Colonic mucosa (tissue), 4 donors: Measurements from ENCODE around the gene FMN1. TPM values are rescaled to one million over a fixed set of nuclear protein-coding genes. Genes with fewer than 3 reads are reported as not detected.

Source experiments
- DNase-seq: peaks from one replicate; pipeline ENCODE4 v3.0.0-alpha.2; 2020
- H3K27ac ChIP-seq: fragments of 200-600 bp; one replicate; pipeline ENCODE4 v1.8.0; 2021
- H3K27me3 ChIP-seq: fragments of 200-600 bp; one replicate; pipeline ENCODE4 v1.8.0; 2021
- H3K36me3 ChIP-seq: fragments of 200-600 bp; one replicate; pipeline ENCODE4 v1.8.0; 2021
- H3K4me1 ChIP-seq: fragments of 200-600 bp; one replicate; pipeline ENCODE4 v1.8.0; 2021; ENCODE audit warnings: mild to moderate bottlenecking
- H3K4me3 ChIP-seq: fragments of 200-600 bp; one replicate; pipeline ENCODE4 v1.8.0; 2021
- H3K9ac ChIP-seq, 2 donors: one replicate each; pipeline ENCODE4 v1.7.0; 2013; ENCODE audit warnings: control low read depth in 2 of 2, low read depth in 2 of 2, low read length in 2 of 2
- H3K9me3 ChIP-seq: fragments of 200-600 bp; one replicate; pipeline ENCODE4 v1.8.0; 2021
- intact Hi-C: fragments of 100-400 bp; cut with DNase I; formaldehyde crosslinking; loops from one replicate; pipeline ENCODE4 v1.14.1; 2022
- total RNA-seq, 2 donors: library from RNA; stranded (reverse); fragmentation: NEBNext Ultra II Directional in 1 of 2; extraction: Animal tissue kit (Norgen Biotek cat#: 25700) in 1 of 2; gene quantifications; one replicate each; pipeline ENCODE4 v1.2.1, GENCODE V29; 2021
- TF ChIP-seq, protein P1 (sequence below): fragments of 200-600 bp; IDR thresholded peaks from one replicate; pipeline ENCODE4 v1.8.0; 2022; ENCODE audit warnings: antibody characterized with exemption, mild to moderate bottlenecking
- donor health status: healthy.
- donor health status: DM: no; HTN: no; CAD: no.
- donor health status: DM: no; HTN: no; CAD: no.

Gene FMN1
- total RNA-seq, 2 donors from 2014 or later, result 23.5 to 32.0 TPM

DNA sequence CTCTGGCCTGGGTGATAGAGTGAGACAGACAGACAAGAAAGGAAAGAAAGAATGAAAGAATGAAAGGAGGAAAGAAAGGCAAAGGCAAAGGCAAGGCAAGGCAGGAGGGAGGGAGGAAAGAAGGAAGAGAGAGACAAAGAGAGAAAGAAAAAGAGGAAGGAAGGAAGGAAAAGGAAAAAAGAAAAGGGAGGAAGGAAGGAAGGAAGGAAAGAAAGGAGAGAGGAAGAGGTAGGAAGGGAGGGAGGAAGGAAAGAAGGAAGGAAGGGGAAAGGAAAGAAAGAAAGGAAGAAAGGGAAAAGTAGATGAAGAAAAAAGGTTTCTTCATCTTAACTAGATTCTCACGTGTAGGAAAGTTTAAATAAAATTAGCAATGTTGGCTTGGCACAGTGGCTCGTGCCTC, 334.5 kb downstream of the FMN1 start:
- no peak overlapping the region for H3K9ac ChIP-seq
- no peak overlapping the region for H3K4me3 ChIP-seq
- no peaks in the 10 kb centered on the region for H3K4me1 ChIP-seq
- no peak for DNase-seq
- no peaks in the 10 kb centered on the region for H3K9me3 ChIP-seq
- H3K36me3 ChIP-seq, result no peaks in the 10 kb centered on the region
- intact Hi-C loops, result no loop called here
- TF ChIP-seq, protein P1, sequence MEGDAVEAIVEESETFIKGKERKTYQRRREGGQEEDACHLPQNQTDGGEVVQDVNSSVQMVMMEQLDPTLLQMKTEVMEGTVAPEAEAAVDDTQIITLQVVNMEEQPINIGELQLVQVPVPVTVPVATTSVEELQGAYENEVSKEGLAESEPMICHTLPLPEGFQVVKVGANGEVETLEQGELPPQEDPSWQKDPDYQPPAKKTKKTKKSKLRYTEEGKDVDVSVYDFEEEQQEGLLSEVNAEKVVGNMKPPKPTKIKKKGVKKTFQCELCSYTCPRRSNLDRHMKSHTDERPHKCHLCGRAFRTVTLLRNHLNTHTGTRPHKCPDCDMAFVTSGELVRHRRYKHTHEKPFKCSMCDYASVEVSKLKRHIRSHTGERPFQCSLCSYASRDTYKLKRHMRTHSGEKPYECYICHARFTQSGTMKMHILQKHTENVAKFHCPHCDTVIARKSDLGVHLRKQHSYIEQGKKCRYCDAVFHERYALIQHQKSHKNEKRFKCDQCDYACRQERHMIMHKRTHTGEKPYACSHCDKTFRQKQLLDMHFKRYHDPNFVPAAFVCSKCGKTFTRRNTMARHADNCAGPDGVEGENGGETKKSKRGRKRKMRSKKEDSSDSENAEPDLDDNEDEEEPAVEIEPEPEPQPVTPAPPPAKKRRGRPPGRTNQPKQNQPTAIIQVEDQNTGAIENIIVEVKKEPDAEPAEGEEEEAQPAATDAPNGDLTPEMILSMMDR, result no peak
- no peaks in the 10 kb centered on the region for H3K27me3 ChIP-seq
- H3K27ac ChIP-seq, result no peak overlapping the region

DNA sequence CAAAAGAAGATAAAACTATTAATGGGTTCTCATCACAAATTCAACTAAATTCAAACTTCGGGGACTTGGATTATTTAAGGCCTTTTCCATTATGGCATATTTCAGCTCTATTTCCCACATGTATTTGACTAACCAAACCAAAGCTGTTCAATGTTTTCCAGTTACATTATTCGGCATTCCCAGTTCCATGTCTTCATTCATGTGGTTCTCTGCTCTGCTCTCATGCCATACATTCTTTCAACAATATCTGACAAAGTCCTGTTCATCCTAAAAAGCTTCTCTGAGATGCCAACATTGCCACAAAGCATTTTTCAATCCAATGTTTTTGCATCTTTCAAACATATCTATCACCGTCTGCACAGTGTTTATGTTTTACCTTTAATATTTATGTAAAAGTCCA, 335.3 kb downstream of the FMN1 start:
- H3K27ac ChIP-seq, result no peak overlapping the region
- H3K36me3 ChIP-seq, result no peaks in the 10 kb centered on the region
- TF ChIP-seq, protein P1, result no peak
- H3K4me1 ChIP-seq, result no peaks in the 10 kb centered on the region
- intact Hi-C loops, result no loop called here
- no peaks in the 10 kb centered on the region for H3K27me3 ChIP-seq
- DNase-seq, result no peak
- H3K9ac ChIP-seq, result no peak overlapping the region
- H3K9me3 ChIP-seq, result no peaks in the 10 kb centered on the region
- no peak overlapping the region for H3K4me3 ChIP-seq

DNA sequence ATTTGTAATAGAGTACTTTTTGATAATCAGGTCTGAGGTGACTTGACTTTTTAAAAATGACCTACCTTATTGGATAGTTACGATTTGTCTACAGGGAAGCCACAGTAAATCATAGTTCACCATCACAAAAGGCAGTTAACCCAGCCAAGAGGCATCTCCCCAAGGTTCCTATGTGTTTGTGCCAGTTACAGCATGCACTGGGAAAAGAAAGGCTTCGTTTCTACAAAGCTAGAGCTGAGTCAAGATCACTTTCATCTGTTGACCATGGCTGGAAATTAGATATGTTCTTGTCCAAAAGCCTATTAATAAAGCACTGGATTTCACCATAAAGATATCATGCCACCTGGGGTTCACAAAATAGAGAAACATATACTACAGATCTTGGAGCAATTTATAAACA, 336.8 kb downstream of the FMN1 start:
- no peaks in the 10 kb centered on the region for H3K9me3 ChIP-seq
- DNase-seq, result no peak
- no peaks in the 10 kb centered on the region for H3K4me1 ChIP-seq
- intact Hi-C loops, result no loop called here
- no peaks in the 10 kb centered on the region for H3K36me3 ChIP-seq
- no peaks in the 10 kb centered on the region for H3K27me3 ChIP-seq
- H3K9ac ChIP-seq, result no peak overlapping the region
- no peak overlapping the region for H3K27ac ChIP-seq
- TF ChIP-seq, protein P1, result no peak
- H3K4me3 ChIP-seq, result no peak overlapping the region

DNA sequence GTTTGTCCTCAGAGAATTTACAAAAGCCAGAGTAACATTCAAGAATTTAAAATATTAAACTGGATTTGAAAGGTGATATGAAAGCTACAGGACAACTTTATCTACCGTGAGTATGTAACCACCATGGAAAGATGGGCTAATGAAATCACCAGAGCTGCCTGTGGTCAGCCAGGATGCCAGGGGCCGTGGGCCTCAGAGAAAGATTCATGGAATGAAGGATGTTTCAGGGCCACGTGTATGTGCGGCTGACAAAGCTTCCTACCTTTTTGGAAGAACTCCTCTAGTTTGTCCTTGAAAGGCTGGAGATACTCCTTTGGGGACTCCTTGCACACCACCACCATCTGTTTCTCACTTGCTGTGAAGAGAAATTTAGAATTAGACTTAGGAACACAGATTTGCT, 337.8 kb downstream of the FMN1 start:
- no peak overlapping the region for H3K27ac ChIP-seq
- intact Hi-C loops, result no loop called here
- TF ChIP-seq, protein P1, result no peak

DNA sequence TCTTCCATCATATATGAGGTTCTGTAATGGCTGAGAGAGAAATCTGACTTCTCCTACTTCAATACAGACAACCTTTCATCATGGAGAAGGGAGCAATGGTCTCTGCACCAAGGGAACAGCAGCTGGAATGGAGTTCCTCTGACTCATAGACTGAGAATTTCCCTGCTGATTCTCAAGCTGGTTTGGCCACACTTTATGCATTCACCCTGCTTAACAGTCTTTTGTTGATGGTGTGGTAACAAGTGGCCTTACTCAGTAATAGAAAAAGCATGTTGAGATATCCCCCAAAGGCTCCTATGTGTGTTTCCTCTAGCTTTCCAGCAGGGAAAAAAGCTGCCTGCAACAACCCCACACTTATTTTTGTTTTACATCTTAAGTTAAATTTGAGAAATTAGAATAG, 338.6 kb downstream of the FMN1 start:
- intact Hi-C loops, result no loop called here
- TF ChIP-seq, protein P1, result no peak
- Histone ChIP-seq H3K9me3 (no peaks in the 10 kb centered on the region), H3K27me3 (no peaks in the 10 kb centered on the region), H3K4me3 (no peak overlapping the region), H3K9ac (no peak overlapping the region), H3K36me3 (no peaks in the 10 kb centered on the region), H3K27ac (no peak overlapping the region), H3K4me1 (no peaks in the 10 kb centered on the region)
- DNase-seq, result no peak

More for the DNA sequence above, 337.8 kb downstream of the FMN1 start:
- H3K4me3 ChIP-seq, result no peak overlapping the region
- no peaks in the 10 kb centered on the region for H3K36me3 ChIP-seq
- H3K27me3 ChIP-seq, result no peaks in the 10 kb centered on the region
- H3K9me3 ChIP-seq, result no peaks in the 10 kb centered on the region
- H3K4me1 ChIP-seq, result no peaks in the 10 kb centered on the region
- no peak overlapping the region for H3K9ac ChIP-seq
- no peak for DNase-seq

DNA sequence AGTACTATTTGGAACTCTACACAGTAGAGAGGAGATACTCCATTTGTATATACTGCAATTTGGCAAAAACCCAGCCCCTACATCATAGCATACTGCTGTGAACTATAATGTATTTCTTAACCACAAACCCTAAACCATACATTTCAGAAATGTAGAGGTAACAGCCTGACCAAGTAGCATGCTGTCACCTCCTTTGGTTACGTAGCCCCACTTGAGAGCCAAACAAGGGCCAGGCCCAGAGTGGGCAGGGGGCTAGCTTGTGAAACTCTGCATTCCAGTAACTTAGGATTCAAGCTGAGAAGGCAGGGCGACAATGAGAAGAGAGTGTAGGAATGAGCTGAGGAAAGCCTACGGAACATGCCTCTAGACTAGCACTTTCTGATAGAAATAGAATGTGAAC, 340.9 kb downstream of the FMN1 start:
- Histone ChIP-seq H3K36me3 (no peaks in the 10 kb centered on the region), H3K4me1 (no peaks in the 10 kb centered on the region), H3K27ac (no peak overlapping the region), H3K27me3 (no peaks in the 10 kb centered on the region), H3K9me3 (no peaks in the 10 kb centered on the region), H3K9ac (no peak overlapping the region), H3K4me3 (no peak overlapping the region)
- no peak for DNase-seq
- TF ChIP-seq, protein P1, result no peak
- intact Hi-C loops, result no loop called here
